CD14-positive monocyte (primary cell): ENCODE results near the gene SLC25A33. TPM values are rescaled to one million over a fixed set of nuclear protein-coding genes. Genes with fewer than 3 reads are reported as not detected.

Experiments used
- DNase-seq, 3 donors: peaks; one replicate each; pipeline ENCODE4 v3.0.0-alpha.2; 2011 to 2022
- H2AFZ ChIP-seq: 2 replicates; pipeline ENCODE4 v1.6.0; 2012; ENCODE audit warnings: mild to moderate bottlenecking, low read depth, low read length, inconsistent platforms; ENCODE audit not compliant: insufficient read depth, poor library complexity, severe bottlenecking
- H3K27ac ChIP-seq, 2 donors: 1 replicate in 1 of 2; 2 replicates in 1 of 2; pipeline ENCODE4 v1.5.1; 2012 to 2013; ENCODE audit warnings: low read length in 2 of 2, control low read depth in 1 of 2, inconsistent platforms in 1 of 2, low read depth in 1 of 2, mild to moderate bottlenecking in 1 of 2
- H3K27me3 ChIP-seq, 2 donors: one replicate each; pipeline versions ENCODE4 v1.6.0 to v1.6.1; 2011 to 2013; ENCODE audit warnings: low read length in 2 of 2; ENCODE audit not compliant: control insufficient read depth in 2 of 2, insufficient read depth in 2 of 2
- H3K36me3 ChIP-seq, 2 donors: replicated peaks in 1 of 2; 1 replicate in 1 of 2; 2 replicates in 1 of 2; pipeline versions ENCODE4 v1.5.1 to v1.6.1; 2012 to 2013; ENCODE audit warnings: low read length in 2 of 2, control low read depth in 1 of 2, inconsistent platforms in 1 of 2, mild to moderate bottlenecking in 1 of 2; ENCODE audit not compliant: insufficient read depth in 2 of 2, control insufficient read depth in 1 of 2
- H3K4me1 ChIP-seq, 2 donors: 1 replicate in 1 of 2; 2 replicates in 1 of 2; pipeline versions ENCODE4 v1.5.1 to v1.6.1; 2012 to 2013; ENCODE audit warnings: low read length in 2 of 2, control low read depth in 1 of 2, inconsistent platforms in 1 of 2, mild to moderate bottlenecking in 1 of 2, moderate library complexity in 1 of 2; ENCODE audit not compliant: insufficient read depth in 2 of 2, control insufficient read depth in 1 of 2
- H3K4me2 ChIP-seq: replicated peaks from 2 replicates; pipeline ENCODE3; 2012; ENCODE audit warnings: low read length, moderate library complexity, mild to moderate bottlenecking; ENCODE audit not compliant: poor library complexity, severe bottlenecking; ENCODE audit errors: extremely low read depth
- H3K4me3 ChIP-seq, 3 experiments: fragments of 200-600 bp in 1 of 3; sonication (generic) in 1 of 3; replicated peaks in 1 of 3; 1 replicate in 2 of 3; 2 replicates in 1 of 3; pipeline ENCODE4 v1.5.1; 2011 to 2013; ENCODE audit warnings: low read length in 3 of 3, mild to moderate bottlenecking in 3 of 3, control low read depth in 2 of 3, low read depth in 2 of 3, inconsistent platforms in 1 of 3, moderate library complexity in 1 of 3
- H3K79me2 ChIP-seq: 2 replicates; pipeline ENCODE4 v1.6.0; 2012; ENCODE audit warnings: mild to moderate bottlenecking, control low read depth, inconsistent platforms, low read length, moderate library complexity; ENCODE audit not compliant: insufficient read depth
- H3K9ac ChIP-seq: 2 replicates; pipeline ENCODE4 v1.6.0; 2017; ENCODE audit warnings: low read length, mild to moderate bottlenecking; ENCODE audit not compliant: insufficient read depth, poor library complexity, severe bottlenecking
- H3K9me3 ChIP-seq, 2 donors: replicated peaks in 1 of 2; 1 replicate in 1 of 2; 2 replicates in 1 of 2; pipeline versions ENCODE4 v1.5.1 to v1.6.1; 2012 to 2013; ENCODE audit warnings: low read length in 2 of 2, control low read depth in 1 of 2; ENCODE audit not compliant: control insufficient read depth in 1 of 2, insufficient read depth in 1 of 2
- H4K20me1 ChIP-seq: 2 replicates; pipeline ENCODE4 v1.6.0; 2012; ENCODE audit warnings: mild to moderate bottlenecking, low read length, control low read depth, moderate library complexity; ENCODE audit not compliant: insufficient read depth
- H3K27ac Mint-ChIP-seq, 7 donors: one replicate each; pipeline ENCODE4 v1.8.0; 2020; ENCODE audit warnings: mild to moderate bottlenecking in 7 of 7, mixed read lengths in 7 of 7, moderate library complexity in 6 of 7, inconsistent platforms in 2 of 7
- H3K27me3 Mint-ChIP-seq, 3 donors: one replicate each; pipeline ENCODE4 v1.8.0; 2021 to 2022; ENCODE audit warnings: low read depth in 3 of 3, mild to moderate bottlenecking in 3 of 3, mixed read lengths in 3 of 3, moderate library complexity in 3 of 3, inconsistent platforms in 1 of 3
- H3K36me3 Mint-ChIP-seq, 2 donors: one replicate each; pipeline ENCODE4 v1.8.0; 2020; ENCODE audit warnings: mixed read lengths in 2 of 2, inconsistent platforms in 1 of 2, mild to moderate bottlenecking in 1 of 2
- H3K4me1 Mint-ChIP-seq: one replicate; pipeline ENCODE4 v1.8.0; 2020; ENCODE audit warnings: mild to moderate bottlenecking, mixed read lengths
- H3K4me3 Mint-ChIP-seq, 2 donors: one replicate each; pipeline ENCODE4 v1.8.0; 2020; ENCODE audit warnings: mild to moderate bottlenecking in 2 of 2, mixed read lengths in 2 of 2, moderate library complexity in 1 of 2
- H3K9me3 Mint-ChIP-seq, 7 donors: one replicate each; pipeline ENCODE4 v1.8.0; 2020 to 2022; ENCODE audit warnings: mixed read lengths in 7 of 7, mild to moderate bottlenecking in 6 of 7, moderate library complexity in 6 of 7, inconsistent platforms in 2 of 7
- CTCF ChIP-seq: fragments of 200-600 bp; IDR thresholded peaks from one replicate; pipeline ENCODE4 v1.8.0; 2022; ENCODE audit warnings: antibody characterized with exemption, mild to moderate bottlenecking
- WGBS: methylation state at CpG from one replicate; pipeline ENCODE4 v1.1.5; 2013; ENCODE audit warnings: missing lambda C conversion rate; ENCODE audit not compliant: insufficient coverage; 5-methylcytosine and 5-hydroxymethylcytosine counted together
- intact Hi-C, 2 donors: fragments of 100-400 bp; cut with micrococcal nuclease; formaldehyde crosslinking; loops; one replicate each; pipeline versions ENCODE4 v1.15.0 to v1.15.1; 2023
- polyA plus RNA-seq, 3 donors: library from polyadenylated mRNA; depleted of rRNA in 1 of 3; unstranded in 2 of 3; stranded (reverse) in 1 of 3; fragments of 300-500 nt in 2 of 3; fragments of >200 nt in 1 of 3; fragmentation: Illumina TruSeq in 2 of 3; gene quantifications; 1 replicate in 2 of 3; 2 replicates in 1 of 3; pipeline ENCODE4 v1.2.3, GENCODE V29; 2012 to 2021

The SLC25A33 gene
- polyA plus RNA-seq, 3 donors = 2.3 to 6.4 (median 4.4) TPM

- peaks cover 2% of the 10 kb centered on the region for H3K79me2 ChIP-seq
- no peak overlapping the region for H2AFZ ChIP-seq
- no peak overlapping the region for H3K4me3 ChIP-seq
- H3K4me1 ChIP-seq = peaks cover 6 to 11% of the 10 kb centered on the region in 2 donors
- H4K20me1 ChIP-seq = peaks cover 2% of the 10 kb centered on the region
- no peaks in the 10 kb centered on the region for H3K36me3 ChIP-seq
- no peak for TF ChIP-seq CTCF
- Mint-ChIP-seq H3K36me3 (no peaks in the 10 kb centered on the region), H3K4me1 (peaks cover 5% of the 10 kb centered on the region), H3K27me3 (peaks cover 0 to 3% (median 0%) of the 10 kb centered on the region in 3 donors), H3K9me3 (peaks cover 0 to 9% (median 5%) of the 10 kb centered on the region in 7 donors), H3K27ac (no peak overlapping the region), H3K4me3 (no peak overlapping the region)
- H3K27me3 ChIP-seq = no peaks in the 10 kb centered on the region
- no peak for DNase-seq
- H3K9me3 ChIP-seq = peaks cover 0 to 3% of the 10 kb centered on the region in 2 donors
- H3K9ac ChIP-seq = no peak overlapping the region
- no peak overlapping the region for H3K27ac ChIP-seq
- H3K4me2 ChIP-seq = no peak overlapping the region
- WGBS = 100% methylated on average over 3 of the region's 10 CpGs
- intact Hi-C loops = loop anchor here in 1 of 2 donors (5.0 kb wide), 1 partner anchor 108 kb away; no protein-coding TSS in a partner anchor
Measured at GRCh38 chr1:9534953-9535352, 4.3 kb upstream of the SLC25A33 start.

GRCh38 chr1:9536301-9536700 is 3.0 kb upstream of the SLC25A33 start:
- Histone ChIP-seq H4K20me1 (peaks cover 15% of the 10 kb centered on the region), H2AFZ (no peak overlapping the region), H3K4me1 (peaks cover 16 to 23% of the 10 kb centered on the region in 2 donors), H3K36me3 (no peaks in the 10 kb centered on the region), H3K27me3 (no peaks in the 10 kb centered on the region), H3K9me3 (peaks cover 0 to 3% of the 10 kb centered on the region in 2 donors), H3K4me3 (no peak overlapping the region), H3K9ac (no peak overlapping the region), H3K27ac (no peak overlapping the region), H3K79me2 (peaks cover 15% of the 10 kb centered on the region), H3K4me2 (no peak overlapping the region)
- intact Hi-C loops = loop anchor here in 1 of 2 donors (5.0 kb wide), 1 partner anchor 109 kb away; no protein-coding TSS in a partner anchor
- DNase-seq = no peak
- no peak overlapping the region for H3K4me3 Mint-ChIP-seq
- H3K27ac Mint-ChIP-seq = no peak overlapping the region
- H3K4me1 Mint-ChIP-seq = peaks cover 17% of the 10 kb centered on the region
- peaks cover 0 to 9% (median 5%) of the 10 kb centered on the region in 7 donors for H3K9me3 Mint-ChIP-seq
- TF ChIP-seq CTCF = no peak
- WGBS = no CpG with 5 or more reads among the region's 1 CpG
- peaks cover 0 to 5% (median 0%) of the 10 kb centered on the region in 3 donors for H3K27me3 Mint-ChIP-seq
- H3K36me3 Mint-ChIP-seq = no peaks in the 10 kb centered on the region
